K562 (cell line): ENCODE results near the gene RUSC1. TPM values are rescaled to one million over a fixed set of nuclear protein-coding genes. Genes with fewer than 3 reads are reported as not detected.

ENCODE experiments used
- ATF1 ChIP-seq, 2 experiments: fragments of 450-650 bp in 1 of 2; IDR thresholded peaks; 2 replicates each; pipeline ENCODE4 v1.6.1; 2016; ENCODE audit warnings: missing compliant biosample characterization in 1 of 2, missing genetic modification characterization in 1 of 2
- CHD1 ChIP-seq: fragments of 200-600 bp; sonication (generic); IDR thresholded peaks from one replicate; pipeline ENCODE4 v1.6.1; 2012; ENCODE audit warnings: mild to moderate bottlenecking, moderate library complexity, low read length, inconsistent platforms
- CREM ChIP-seq: IDR thresholded peaks from 2 replicates; pipeline ENCODE4 v1.6.1; 2014; ENCODE audit warnings: antibody characterized with exemption, low read depth
- CTBP1 ChIP-seq: fragments of 450-650 bp; IDR thresholded peaks from 2 replicates; pipeline ENCODE4 v1.6.1; 2016; ENCODE audit warnings: borderline replicate concordance
- DDX20 ChIP-seq: fragments of 450-650 bp; IDR thresholded peaks from 2 replicates; pipeline ENCODE4 v1.6.1; 2016; ENCODE audit warnings: missing genetic modification characterization, low read depth, mild to moderate bottlenecking, missing compliant biosample characterization, moderate library complexity
- ESRRA ChIP-seq: fragments of 450-650 bp; IDR thresholded peaks from 2 replicates; pipeline ENCODE4 v1.6.1; 2014; ENCODE audit warnings: low read depth, mild to moderate bottlenecking, moderate library complexity, borderline replicate concordance
- MTF1 ChIP-seq: fragments of 250-450 bp; sonication (Bioruptor Pico); IDR thresholded peaks from 2 replicates; pipeline ENCODE4 v1.9.0; 2021; ENCODE audit warnings: moderate library complexity, mild to moderate bottlenecking, inconsistent platforms, borderline replicate concordance
- NBN ChIP-seq: fragments of 450-650 bp; IDR thresholded peaks from 2 replicates; pipeline ENCODE4 v1.6.1; 2016; ENCODE audit warnings: low read depth, mild to moderate bottlenecking
- NCOA1 ChIP-seq: fragments of 450-650 bp; IDR thresholded peaks from 2 replicates; pipeline ENCODE4 v1.6.1; 2016; ENCODE audit warnings: low read depth
- NFATC3 ChIP-seq: fragments of 450-650 bp; IDR thresholded peaks from 2 replicates; pipeline ENCODE4 v1.6.1; 2017; ENCODE audit warnings: mild to moderate bottlenecking
- PHF8 ChIP-seq: fragments of 200-600 bp; sonication (generic); IDR thresholded peaks from 2 replicates; pipeline ENCODE4 v1.6.1; 2012; ENCODE audit warnings: mixed run types, mild to moderate bottlenecking, inconsistent platforms, low read length, moderate library complexity, borderline replicate concordance
- SIX5 ChIP-seq, 2 experiments: IDR thresholded peaks; 2 replicates each; pipeline ENCODE4 v1.6.1; 2011; ENCODE audit warnings: low read length in 2 of 2, borderline replicate concordance in 1 of 2, low read depth in 1 of 2, mild to moderate bottlenecking in 1 of 2, moderate library complexity in 1 of 2; ENCODE audit not compliant: insufficient read depth in 1 of 2
- SMARCE1 ChIP-seq: fragments of 450-650 bp; IDR thresholded peaks from 2 replicates; pipeline ENCODE4 v1.7.1; 2016; ENCODE audit warnings: mild to moderate bottlenecking
- TFE3 ChIP-seq: fragments of 450-650 bp; formaldehyde crosslinking; IDR thresholded peaks from 2 replicates; pipeline ENCODE4 v1.4.0; 2020; ENCODE audit warnings: mild to moderate bottlenecking, mixed read lengths
- TSC22D4 ChIP-seq: fragments of 450-650 bp; IDR thresholded peaks from 2 replicates; pipeline ENCODE4 v1.6.1; 2016; ENCODE audit warnings: missing genetic modification characterization, missing biosample characterization, control low read depth
- ZNF263 ChIP-seq: sonication (generic); formaldehyde crosslinking; IDR thresholded peaks from 2 replicates; pipeline ENCODE4 v1.8.0; 2022; ENCODE audit warnings: mild to moderate bottlenecking, missing genetic modification reagents, borderline replicate concordance
- ZNF3 ChIP-seq: fragments of 250-450 bp; sonication (Bioruptor Pico); IDR thresholded peaks from 2 replicates; pipeline ENCODE4 v1.5.0; 2021; ENCODE audit warnings: mild to moderate bottlenecking, moderate library complexity
- ZNF436 ChIP-seq: fragments of 250-450, 450-650 bp; sonication (Bioruptor Pico); formaldehyde crosslinking; IDR thresholded peaks from 2 replicates; pipeline ENCODE4 v1.7.0; 2020; ENCODE audit warnings: mild to moderate bottlenecking
- ZNF444 ChIP-seq: fragments of 250-450 bp; sonication (Bioruptor Pico); IDR thresholded peaks from 2 replicates; pipeline ENCODE4 v1.4.0; 2020; ENCODE audit warnings: mild to moderate bottlenecking, moderate library complexity
- polyA plus RNA-seq, 8 experiments: library from polyadenylated mRNA; depleted of rRNA in 4 of 8; stranded (reverse) in 5 of 8; unstranded in 3 of 8; fragments of >200 nt; fragmentation: Nextera tagmentation in 2 of 8; fragmentation: Illumina TruSeq in 1 of 8; extraction: Ambion mirVana in 2 of 8; extraction: Trizol in 1 of 8; gene quantifications; 2 replicates each; pipeline versions ENCODE4 v1.2.1 to v1.2.3, GENCODE V29; 2011 to 2014; ENCODE audit warnings: inconsistent platforms in 1 of 8, missing spikeins in 1 of 8
- total RNA-seq, 7 experiments: library from RNA; depleted of rRNA in 6 of 7; stranded (reverse); fragments of >200 nt in 6 of 7; fragmentation: Illumina TruSeq in 2 of 7; extraction: Trizol in 2 of 7; gene quantifications; 2 replicates each; pipeline versions ENCODE4 v1.2.1 to v1.2.3, GENCODE V29; 2011 to 2021; ENCODE audit warnings: low replicate concordance in 1 of 7
- TF ChIP-seq, protein P1 (sequence below), 3 experiments: fragments of 200-800 bp in 1 of 3; sonication (Bioruptor generic) in 1 of 3; sonication (generic) in 1 of 3; formaldehyde crosslinking in 1 of 3; IDR thresholded peaks; 2 replicates each; pipeline versions ENCODE4 v1.6.1 to v1.8.0; 2016 to 2022; ENCODE audit warnings: mild to moderate bottlenecking in 2 of 3, missing compliant biosample characterization in 2 of 3, missing genetic modification characterization in 2 of 3, missing genetic modification reagents in 1 of 3
- TF ChIP-seq, protein P2 (sequence below), 2 experiments: fragments of 450-650 bp; IDR thresholded peaks; 2 replicates each; pipeline ENCODE4 v1.6.1; 2016

RUSC1 gene
- total and polyA plus RNA-seq, 9 of the 15 experiments (the other 6 are each of a cell fraction or from before 2014, with no cell fraction given), result 5.7 to 68.3 (median 33.6) TPM

DNA sequence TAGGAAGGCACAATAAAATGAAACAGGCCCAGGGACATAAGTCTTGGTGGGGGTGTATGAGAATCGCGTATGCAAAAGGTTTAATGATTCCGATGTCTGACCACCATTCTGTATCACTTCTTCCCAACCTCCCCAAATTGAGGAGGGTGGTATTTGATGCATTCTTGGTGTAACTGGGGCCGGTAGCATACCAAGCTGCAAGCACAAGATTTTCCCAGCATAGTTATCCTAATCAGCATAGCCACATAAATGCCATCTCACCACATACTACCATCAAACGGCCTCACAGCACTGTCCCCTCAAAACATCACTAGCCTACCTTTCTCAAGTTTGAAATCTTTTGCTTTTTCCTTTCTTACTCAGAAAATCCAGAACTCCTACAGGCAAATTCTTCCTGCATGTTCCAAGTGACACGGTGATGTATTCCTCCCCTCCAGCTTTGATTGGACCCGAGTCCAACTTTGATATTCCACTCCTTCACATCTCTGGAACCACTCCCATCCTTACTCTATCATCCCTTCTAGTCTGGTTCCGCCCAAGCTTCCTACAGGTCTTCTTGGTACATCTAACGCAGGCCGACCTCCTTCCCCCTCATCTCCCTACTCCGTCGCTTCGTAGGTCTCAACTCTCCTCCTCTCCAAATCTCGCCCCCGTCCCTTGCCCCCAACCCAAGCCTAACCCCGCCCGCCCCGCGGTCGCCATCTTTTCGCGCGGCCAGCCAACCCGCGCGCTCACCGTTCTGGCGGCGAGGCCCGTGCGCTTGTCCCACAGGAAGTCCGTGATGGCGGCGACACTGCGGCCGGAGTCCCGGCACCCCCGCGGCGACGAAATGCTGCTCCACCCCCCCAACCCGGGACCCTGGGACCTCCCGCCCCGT lies 48.0 kb upstream of the RUSC1 start (continued):
- no peak for TF ChIP-seq TSC22D4
- TF ChIP-seq PHF8, result 0 out of 2 replicates have a peak, but pooled peaks have one; percentile 51
- TF ChIP-seq ZNF444 (CRISPR knock-in tag), result no peak
- TF ChIP-seq ZNF263 (CRISPR knock-in tag), result no peak
- TF ChIP-seq DDX20 (tag), result no peak
- TF ChIP-seq, protein P1, sequence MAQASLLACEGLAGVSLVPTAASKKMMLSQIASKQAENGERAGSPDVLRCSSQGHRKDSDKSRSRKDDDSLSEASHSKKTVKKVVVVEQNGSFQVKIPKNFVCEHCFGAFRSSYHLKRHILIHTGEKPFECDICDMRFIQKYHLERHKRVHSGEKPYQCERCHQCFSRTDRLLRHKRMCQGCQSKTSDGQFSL (CRISPR knock-in tag; IDR thresholded peaks at IDR 0.05), result no peak
- TF ChIP-seq, protein P1 (tag; IDR thresholded peaks at IDR 0.05), result 0 out of 4 replicates have a peak, but pooled peaks of 1 of the 2 experiments have one; percentile 51
- peak; percentile 47; the same call in 1 of the 2 replicates for TF ChIP-seq CREM
- no peak for TF ChIP-seq ZNF3
- TF ChIP-seq MTF1 (CRISPR knock-in tag), result no peak
- TF ChIP-seq, protein P2, sequence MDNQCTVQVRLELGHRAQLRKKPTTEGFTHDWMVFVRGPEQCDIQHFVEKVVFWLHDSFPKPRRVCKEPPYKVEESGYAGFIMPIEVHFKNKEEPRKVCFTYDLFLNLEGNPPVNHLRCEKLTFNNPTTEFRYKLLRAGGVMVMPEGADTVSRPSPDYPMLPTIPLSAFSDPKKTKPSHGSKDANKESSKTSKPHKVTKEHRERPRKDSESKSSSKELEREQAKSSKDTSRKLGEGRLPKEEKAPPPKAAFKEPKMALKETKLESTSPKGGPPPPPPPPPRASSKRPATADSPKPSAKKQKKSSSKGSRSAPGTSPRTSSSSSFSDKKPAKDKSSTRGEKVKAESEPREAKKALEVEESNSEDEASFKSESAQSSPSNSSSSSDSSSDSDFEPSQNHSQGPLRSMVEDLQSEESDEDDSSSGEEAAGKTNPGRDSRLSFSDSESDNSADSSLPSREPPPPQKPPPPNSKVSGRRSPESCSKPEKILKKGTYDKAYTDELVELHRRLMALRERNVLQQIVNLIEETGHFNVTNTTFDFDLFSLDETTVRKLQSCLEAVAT (IDR thresholded peaks at IDR 0.05), result 0 out of 4 replicates have a peak, but pooled peaks of 1 of the 2 experiments have one; percentile 8
- 0 out of 2 replicates have a peak, but pooled peaks have one; percentile 39 for TF ChIP-seq NBN
- no peak for TF ChIP-seq NCOA1
- TF ChIP-seq CHD1, result no peak
- TF ChIP-seq NFATC3, result no peak
- no peak for TF ChIP-seq ESRRA
- TF ChIP-seq ZNF436 (CRISPR knock-in tag), result no peak
- no peak for TF ChIP-seq TFE3 (CRISPR knock-in tag)
- TF ChIP-seq CTBP1, result 0 out of 2 replicates have a peak, but pooled peaks have one; percentile 5
- TF ChIP-seq ATF1 (CRISPR knock-in tag; IDR thresholded peaks at IDR 0.05), result no peak
- no peak for TF ChIP-seq ATF1 (tag; IDR thresholded peaks at IDR 0.05)
- no peak for TF ChIP-seq SIX5 (IDR thresholded peaks at IDR 0.05; ENCODE audit: borderline replicate concordance in 1 of 2, insufficient read depth in 1 of 2, low read depth in 1 of 2, low read length in 2 of 2)
- no peak for TF ChIP-seq SMARCE1
